Measurements from ENCODE around the gene IRF8.
"Not testable (repeated sequence)": the region's sequence is repeated elsewhere in the genome, so short reads cannot be mapped to it uniquely, and the experiment has no call there.

Gene IRF8

GRCh38 chr16:85868495-85868894 lies 30.5 kb upstream of the IRF8 start:
- no peak for DNase-seq (ENCODE audit: low spot score)

DNA sequence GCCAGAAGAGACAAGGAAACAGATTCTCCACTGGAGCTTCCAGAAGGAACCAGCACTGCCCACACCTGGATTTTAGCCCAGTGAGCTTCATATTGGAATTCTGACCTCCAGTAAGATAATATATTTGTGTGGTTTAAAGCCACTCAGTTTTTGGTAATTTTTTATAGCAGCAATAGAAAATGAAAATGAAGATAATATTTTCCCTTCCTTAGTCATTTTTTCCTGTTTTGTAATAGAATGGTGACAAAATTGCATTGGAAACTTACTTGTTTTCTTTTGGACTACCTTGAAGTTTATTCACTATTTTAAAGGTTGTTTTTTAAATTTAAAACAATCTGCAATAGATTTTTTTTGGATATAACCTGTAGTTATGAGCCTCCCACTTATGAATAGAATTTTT lies 29.8 kb upstream of the IRF8 start:
- DNase-seq (ENCODE audit: low spot score) = no peak

GRCh38 chr16:85869785-85870558 lies 29.0 kb upstream of the IRF8 start:
- no peak for DNase-seq (ENCODE audit: low spot score)

GRCh38 chr16:85871756-85872155 lies 27.2 kb upstream of the IRF8 start:
- DNase-seq (ENCODE audit: low spot score) = no peak

DNA sequence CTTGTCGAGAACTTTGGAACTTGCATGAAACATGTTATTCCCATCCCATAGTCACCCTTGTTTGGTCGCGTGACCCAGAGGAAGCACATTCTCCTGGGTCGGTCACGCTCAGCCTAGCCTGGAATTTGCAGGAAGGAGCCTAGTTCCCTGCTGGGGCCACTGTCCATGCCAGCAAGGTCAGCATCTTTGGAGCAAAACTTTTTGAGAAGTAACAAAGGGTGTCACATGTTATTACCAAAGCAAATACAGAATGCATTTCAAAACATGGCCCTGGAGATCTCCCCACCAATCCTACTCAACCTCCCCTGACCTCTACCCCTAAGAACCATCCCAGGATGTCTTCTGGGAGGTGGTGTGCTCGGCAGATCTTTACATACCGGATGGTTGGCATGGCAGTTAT lies 26.2 kb upstream of the IRF8 start:
- no peak for DNase-seq (ENCODE audit: low spot score)

GRCh38 chr16:85873153-85873552 lies 25.8 kb upstream of the IRF8 start:
- no peak for DNase-seq (ENCODE audit: low spot score)

- DNase-seq (ENCODE audit: low spot score) = not testable (repeated sequence)
Observed at GRCh38 chr16:85874031-85874430, 24.9 kb upstream of the IRF8 start.

DNA sequence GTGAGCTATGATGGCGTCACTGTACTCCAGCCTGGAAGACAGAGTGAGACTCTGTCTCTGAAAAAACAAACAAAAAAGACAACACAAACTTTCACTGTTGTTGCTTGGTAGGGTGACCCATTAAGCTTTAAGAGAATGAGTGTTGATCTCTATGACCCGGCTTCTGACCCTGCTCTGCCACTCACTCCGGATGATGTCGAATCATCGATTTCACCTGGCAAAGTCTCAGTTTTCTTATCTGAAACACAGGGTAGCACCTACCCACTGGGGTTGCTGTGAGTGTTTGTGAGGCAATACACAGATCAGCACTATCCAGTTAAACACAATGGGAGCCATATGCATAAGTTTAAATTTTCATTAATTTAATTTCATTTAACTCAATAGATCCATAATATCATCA lies 20.6 kb upstream of the IRF8 start:
- DNase-seq (ENCODE audit: low spot score) = no peak

DNA sequence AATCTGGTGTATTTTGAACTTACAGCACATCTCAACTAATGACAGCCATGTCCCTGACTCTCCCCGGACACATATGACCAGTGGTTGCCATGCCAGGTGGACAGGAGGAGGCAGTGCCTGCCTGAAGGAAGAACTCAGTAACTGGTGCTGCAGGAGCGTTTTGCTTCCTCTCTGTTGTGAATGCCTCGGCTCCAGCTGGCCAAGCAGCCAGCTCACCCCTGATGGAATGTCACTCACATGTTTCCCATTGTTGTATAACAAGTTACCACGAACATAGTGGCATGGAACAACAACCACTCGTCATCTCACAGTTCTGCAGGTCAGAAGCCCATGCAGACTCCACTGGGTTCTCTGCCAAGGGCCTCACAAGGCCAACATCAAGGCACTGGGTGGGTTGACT lies 20.1 kb upstream of the IRF8 start:
- no peak for DNase-seq (ENCODE audit: low spot score)

DNA sequence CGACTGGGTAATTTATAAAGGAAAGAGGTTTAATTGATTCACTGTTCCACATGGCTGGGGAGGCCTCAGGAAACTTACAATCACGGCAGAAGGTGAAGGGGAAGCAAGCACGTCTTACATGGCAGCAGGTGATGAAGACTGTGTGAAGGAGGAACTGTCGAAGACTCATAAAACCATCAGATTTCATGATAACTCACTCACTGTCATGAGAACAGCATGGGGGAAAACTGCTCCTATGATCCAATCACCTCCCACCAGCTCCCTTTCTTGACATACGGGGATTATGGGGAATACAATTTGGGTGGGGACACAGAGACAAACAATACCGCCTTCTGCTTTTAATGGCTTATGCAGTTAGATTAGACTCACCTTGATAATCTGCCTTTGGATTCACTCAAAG lies 19.4 kb upstream of the IRF8 start:
- no peak for DNase-seq (ENCODE audit: low spot score)

DNA sequence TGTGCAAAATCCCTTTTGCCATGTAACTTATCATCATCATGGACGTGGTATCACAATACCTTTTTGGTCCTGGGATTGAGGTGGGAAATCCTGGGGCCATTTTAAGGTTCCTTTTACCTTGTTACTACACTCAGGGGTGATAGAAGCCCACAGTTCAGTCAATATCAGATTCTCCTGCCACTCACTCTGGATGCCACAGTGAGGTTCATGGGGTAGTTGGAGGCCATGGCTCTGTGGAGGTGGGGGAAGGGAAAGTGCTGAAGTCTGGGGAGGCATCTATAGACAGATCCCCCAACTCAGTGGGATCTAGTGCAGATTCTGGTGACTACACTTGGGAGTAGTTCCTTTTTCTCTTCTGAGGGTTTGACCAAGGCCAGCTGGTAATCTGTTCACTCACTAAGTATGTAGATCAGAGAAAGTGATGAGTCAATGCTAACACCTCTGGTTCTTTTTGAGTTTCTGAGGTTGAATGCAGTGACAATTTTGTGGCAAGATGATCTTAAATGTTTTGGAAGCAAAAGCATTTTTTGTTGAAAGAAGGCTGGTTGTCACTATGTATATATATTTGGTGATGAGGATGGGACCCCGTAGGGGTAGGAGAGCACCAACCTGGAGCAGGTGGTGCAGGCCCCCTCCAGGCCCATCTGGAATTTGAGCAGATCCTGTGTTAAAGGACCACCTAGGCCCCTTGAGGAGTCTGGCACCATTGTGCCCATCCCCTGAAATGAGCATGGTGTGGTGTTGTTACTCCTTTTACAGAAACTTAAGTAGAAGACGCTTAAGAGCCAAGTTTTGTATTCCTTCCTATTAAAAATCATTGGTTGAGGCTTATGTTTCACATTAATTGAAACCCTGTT lies 18.8 kb upstream of the IRF8 start:
- no peak for DNase-seq (ENCODE audit: low spot score)

DNA sequence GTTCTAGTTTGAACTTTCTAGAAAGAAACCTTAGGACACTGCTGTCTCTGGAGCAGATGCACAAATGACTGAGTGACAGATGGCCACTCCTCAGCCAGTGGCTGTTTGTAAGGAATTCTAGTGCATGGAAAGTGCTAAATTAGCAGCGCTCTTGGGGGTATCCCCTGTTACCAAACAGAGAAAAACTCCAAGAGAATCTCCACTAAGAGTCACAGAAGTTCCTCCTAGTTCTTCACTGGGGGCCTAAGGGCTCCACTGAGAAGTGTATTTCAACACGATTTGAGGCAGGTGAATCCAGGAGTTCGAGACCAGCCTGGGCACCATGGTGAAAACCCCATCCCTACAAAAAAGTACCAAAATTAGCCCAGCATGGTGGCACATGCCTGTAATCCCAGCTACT lies 18.1 kb upstream of the IRF8 start:
- DNase-seq (ENCODE audit: low spot score) = no peak

DNA sequence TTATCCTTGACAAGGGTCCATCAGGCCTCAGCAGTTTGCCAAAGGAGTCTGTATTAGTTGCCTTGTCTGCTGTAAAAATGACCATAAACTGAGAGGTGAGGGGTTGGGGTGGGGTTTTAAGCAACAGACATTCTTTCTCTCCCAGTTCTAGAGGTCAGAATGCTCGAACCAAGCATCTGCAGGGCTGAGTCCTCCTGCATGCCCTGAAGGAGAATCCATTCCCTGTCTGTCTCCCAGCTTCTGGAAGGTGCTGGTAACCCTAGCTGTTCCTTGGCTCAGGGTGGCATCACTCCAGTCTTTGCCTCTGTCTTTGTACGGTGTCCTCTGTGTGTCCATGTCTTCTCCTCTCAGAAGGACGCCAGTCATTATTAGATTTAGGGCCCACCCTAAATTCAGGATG lies 17.5 kb upstream of the IRF8 start:
- DNase-seq (ENCODE audit: low spot score) = no peak

GRCh38 chr16:85882181-85882810 lies 16.7 kb upstream of the IRF8 start:
- DNase-seq (ENCODE audit: low spot score) = no peak

GRCh38 chr16:85883813-85884212 lies 15.1 kb upstream of the IRF8 start:
- DNase-seq (ENCODE audit: low spot score) = no peak

DNA sequence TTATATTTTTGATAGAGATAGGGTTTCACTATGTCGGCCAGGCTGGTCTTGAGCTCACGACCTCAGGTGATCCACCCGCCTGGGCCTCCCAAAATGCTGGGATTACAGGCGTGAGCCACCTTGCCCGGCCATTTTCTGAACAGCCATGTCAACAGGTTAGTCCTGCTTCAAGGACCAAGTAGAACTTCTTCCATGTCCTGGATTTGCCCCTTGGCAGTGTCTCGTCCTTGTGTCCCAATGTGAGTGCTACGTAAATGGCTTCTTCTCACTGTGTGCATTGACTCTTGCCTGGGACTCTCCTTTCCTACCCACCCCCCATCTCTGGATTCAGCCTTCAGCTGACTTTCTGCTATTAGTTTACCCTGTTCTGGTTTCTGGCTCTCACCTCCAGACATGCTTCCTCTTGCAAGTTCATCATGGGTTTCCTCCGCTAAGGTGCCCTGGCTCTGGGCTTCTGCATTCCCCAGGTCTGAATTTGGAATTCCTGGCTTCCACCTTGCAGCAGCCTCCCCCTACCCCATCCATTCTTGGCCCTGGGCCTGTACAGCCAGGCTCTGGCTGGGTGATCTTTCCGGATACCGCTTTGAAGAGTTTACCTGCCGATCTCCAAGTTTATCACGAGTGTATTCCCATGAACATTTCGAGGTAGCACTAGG lies 14.0 kb upstream of the IRF8 start:
- no peak for DNase-seq (ENCODE audit: low spot score)

DNA sequence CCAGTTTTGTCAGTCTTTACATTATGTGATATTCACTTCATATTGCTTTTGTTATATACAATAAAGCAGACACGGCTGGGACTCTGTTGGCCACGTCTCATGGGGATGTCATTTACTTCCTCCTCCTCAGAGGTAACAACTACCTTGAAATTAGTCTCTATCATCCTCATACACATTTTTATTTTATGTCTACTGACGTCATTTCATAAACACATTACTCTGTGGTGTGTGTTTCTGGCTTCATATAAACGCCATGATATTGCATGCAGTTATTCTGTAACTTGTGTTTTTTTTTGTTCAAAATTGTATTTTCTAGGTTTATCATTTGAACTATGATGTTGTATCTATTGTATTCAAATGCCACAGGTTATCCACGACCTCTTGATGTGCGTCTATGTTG lies 13.4 kb upstream of the IRF8 start:
- DNase-seq (ENCODE audit: low spot score) = no peak

DNA sequence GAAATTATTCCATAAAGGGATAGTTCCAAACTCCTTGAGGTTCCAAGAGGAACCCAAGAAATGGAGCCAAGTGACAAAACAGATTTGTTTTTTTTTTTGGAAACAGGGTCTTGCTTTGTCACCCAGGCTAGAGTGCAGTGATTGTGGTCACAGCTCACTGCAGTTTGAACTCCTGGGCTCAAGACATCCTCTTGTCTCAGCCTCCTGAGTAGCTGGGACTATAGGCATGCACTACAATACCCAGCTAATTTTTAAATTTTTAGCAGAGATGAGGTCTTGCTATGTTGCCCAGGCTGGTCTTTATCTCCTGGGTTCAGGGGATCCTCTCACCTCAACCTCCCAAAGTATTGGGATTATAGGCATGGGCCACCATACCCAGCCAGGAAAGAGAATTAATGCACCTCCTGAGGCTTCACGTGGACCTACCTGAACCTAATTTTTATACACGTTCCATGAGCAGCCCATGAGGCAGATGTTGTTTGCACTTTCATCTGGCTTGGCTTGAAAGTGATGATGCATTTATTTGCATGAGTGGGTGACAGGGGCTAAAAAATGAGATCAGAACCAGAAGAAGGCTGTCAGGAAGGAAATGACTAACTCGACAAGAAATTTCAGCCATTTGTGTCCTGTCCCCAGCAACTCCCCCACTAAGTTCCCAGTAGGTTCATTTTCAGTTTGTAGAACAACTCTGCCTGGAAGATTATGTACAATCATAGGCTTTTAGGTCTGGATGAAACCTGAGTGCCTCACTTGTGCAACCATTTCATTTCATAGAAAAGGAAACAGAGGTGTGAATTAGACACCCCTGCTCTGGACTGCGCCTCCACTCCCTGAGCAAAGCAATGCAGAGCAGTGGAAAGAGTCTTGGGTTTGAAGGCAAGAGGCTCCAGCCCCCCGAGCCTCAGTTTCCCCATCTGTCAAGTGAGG lies 10.3 kb upstream of the IRF8 start:
- DNase-seq (ENCODE audit: low spot score) = no peak

- DNase-seq (ENCODE audit: low spot score) = no peak
Observed at GRCh38 chr16:85891033-85891775, 7.8 kb upstream of the IRF8 start.

DNA sequence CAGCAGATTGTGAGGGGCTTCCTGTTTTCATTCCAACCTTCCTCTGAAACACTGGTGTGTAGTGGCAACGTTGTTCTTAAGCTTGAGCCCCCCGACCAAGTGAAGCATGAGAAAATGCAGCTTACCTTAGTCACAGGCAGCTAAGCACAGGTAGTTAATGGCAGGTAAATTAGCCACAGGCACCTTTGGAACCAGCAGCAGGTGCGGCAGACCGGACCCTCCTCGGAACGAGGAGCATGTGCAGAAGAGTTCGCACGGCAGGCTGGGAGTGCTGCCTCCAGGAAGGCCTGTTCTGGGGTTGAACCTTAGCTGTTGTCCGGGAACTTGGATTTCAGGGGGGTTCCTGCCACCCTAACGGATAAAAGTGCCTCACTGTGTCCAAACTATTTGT lies 7.2 kb upstream of the IRF8 start:
- DNase-seq (ENCODE audit: low spot score) = no peak

DNA sequence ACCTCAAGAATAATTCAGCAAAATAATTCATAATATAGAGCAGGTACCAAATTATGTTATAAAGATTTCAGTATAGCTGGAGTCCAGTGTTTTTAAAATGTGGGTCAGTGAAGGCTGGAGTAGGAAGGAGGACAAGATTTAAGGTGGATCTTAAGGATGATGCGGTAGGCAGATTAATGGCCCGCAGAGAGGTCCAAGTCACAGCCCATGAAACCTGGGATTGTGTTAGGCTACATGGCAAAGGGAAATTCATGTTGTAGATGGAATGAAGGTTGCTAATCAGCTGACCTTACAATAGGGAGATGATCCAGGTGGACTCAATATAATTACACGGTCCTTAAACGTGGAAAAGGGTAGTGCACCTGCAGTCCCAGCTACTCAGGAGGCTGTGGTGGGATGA lies 6.2 kb upstream of the IRF8 start:
- DNase-seq (ENCODE audit: low spot score) = no peak
